Measurements from ENCODE around the gene HDHD3. TPM values are rescaled to one million over a fixed set of nuclear protein-coding genes. Genes with fewer than 3 reads are reported as not detected.

Gene HDHD3
- total RNA-seq, 4 donors from 2014 or later: 56.1 to 258 (median 237) TPM

DNA sequence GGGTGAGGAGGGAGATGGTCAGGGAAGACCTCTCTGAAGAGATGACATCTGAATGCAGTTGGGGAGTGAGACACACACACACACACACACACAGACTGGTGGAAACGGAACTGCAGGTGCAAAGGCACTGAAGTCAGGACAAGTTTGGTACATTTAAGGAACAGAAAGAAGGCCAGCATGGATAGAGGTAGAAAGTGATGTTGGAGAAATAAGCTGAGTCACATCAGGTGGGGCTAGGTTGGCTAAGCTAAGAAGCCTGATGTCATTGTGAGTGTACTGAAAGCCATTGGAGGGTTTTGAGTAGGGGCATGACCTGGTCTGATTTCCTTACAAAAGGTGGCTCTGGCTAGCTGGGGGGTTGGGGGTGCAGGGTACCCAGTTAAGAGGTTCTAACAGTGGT lies 24.4 kb downstream of the HDHD3 start:
- Histone ChIP-seq H3K9me3 (no peaks in the 10 kb centered on the region), H3K27me3 (no peaks in the 10 kb centered on the region), H3K4me3 (no peak overlapping the region), H3K4me1 (peaks cover 0 to 17% (median 7%) of the 10 kb centered on the region in 4 donors), H3K36me3 (no peaks in the 10 kb centered on the region), H3K27ac (no peak overlapping the region)
- no peak for DNase-seq
- TF ChIP-seq POLR2A (IDR thresholded peaks at IDR 0.05): no peak
- TF ChIP-seq, protein P1, sequence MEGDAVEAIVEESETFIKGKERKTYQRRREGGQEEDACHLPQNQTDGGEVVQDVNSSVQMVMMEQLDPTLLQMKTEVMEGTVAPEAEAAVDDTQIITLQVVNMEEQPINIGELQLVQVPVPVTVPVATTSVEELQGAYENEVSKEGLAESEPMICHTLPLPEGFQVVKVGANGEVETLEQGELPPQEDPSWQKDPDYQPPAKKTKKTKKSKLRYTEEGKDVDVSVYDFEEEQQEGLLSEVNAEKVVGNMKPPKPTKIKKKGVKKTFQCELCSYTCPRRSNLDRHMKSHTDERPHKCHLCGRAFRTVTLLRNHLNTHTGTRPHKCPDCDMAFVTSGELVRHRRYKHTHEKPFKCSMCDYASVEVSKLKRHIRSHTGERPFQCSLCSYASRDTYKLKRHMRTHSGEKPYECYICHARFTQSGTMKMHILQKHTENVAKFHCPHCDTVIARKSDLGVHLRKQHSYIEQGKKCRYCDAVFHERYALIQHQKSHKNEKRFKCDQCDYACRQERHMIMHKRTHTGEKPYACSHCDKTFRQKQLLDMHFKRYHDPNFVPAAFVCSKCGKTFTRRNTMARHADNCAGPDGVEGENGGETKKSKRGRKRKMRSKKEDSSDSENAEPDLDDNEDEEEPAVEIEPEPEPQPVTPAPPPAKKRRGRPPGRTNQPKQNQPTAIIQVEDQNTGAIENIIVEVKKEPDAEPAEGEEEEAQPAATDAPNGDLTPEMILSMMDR (IDR thresholded peaks at IDR 0.05): no peak

DNA sequence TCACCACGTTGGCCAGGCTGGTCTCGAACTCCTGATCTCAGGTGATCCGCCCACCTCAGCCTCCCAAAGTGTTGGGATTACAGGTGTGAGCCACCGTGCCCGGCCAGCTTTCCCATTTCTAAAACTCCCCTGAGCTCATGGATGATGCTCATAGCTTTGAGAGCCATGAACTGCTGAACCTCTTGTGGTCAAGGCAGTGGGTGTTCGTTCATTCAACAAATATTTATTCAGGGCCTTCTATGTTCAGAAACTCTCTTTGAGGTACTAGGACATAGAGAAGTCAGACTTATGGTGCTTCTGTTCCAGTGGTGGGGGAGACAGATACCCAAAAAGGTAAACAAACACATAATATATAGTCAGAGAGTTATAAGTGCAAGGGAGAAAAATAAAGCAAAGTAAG lies 24.8 kb downstream of the HDHD3 start:
- peaks cover 0 to 17% (median 7%) of the 10 kb centered on the region in 4 donors for H3K4me1 ChIP-seq
- no peak for DNase-seq
- H3K4me3 ChIP-seq: no peak overlapping the region
- no peaks in the 10 kb centered on the region for H3K36me3 ChIP-seq
- no peak overlapping the region for H3K27ac ChIP-seq
- TF ChIP-seq POLR2A (IDR thresholded peaks at IDR 0.05): no peak
- TF ChIP-seq, protein P1 (IDR thresholded peaks at IDR 0.05): no peak
- no peaks in the 10 kb centered on the region for H3K9me3 ChIP-seq
- no peaks in the 10 kb centered on the region for H3K27me3 ChIP-seq

DNA sequence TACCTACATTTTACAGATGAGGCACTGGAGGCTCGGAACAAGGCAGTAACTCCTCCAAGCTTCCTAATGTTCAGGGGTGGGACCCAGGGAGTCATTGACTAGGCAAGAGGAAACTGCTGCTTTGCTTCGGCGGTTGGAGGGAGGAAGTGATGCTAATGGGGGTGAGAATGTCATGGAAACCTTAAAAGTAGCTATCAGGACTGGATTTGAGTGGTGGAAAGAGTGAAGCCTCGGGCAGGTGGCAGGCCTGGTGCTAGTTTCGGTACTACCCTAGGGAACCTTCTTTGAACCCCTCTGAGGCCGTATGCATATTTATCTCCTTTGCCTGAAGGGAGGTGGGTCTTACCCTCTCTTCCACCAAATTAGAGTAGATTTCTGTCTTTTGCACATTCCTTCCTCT lies 25.8 kb downstream of the HDHD3 start:
- no peaks in the 10 kb centered on the region for H3K9me3 ChIP-seq
- peak in 1 of 3 donors; percentile 26 for DNase-seq
- no peaks in the 10 kb centered on the region for H3K27me3 ChIP-seq
- H3K36me3 ChIP-seq: no peaks in the 10 kb centered on the region
- peaks cover 0 to 17% (median 7%) of the 10 kb centered on the region in 4 donors for H3K4me1 ChIP-seq
- TF ChIP-seq, protein P1 (IDR thresholded peaks at IDR 0.05): no peak
- no peak for TF ChIP-seq POLR2A (IDR thresholded peaks at IDR 0.05)
- no peak overlapping the region for H3K4me3 ChIP-seq
- H3K27ac ChIP-seq: no peak overlapping the region

DNA sequence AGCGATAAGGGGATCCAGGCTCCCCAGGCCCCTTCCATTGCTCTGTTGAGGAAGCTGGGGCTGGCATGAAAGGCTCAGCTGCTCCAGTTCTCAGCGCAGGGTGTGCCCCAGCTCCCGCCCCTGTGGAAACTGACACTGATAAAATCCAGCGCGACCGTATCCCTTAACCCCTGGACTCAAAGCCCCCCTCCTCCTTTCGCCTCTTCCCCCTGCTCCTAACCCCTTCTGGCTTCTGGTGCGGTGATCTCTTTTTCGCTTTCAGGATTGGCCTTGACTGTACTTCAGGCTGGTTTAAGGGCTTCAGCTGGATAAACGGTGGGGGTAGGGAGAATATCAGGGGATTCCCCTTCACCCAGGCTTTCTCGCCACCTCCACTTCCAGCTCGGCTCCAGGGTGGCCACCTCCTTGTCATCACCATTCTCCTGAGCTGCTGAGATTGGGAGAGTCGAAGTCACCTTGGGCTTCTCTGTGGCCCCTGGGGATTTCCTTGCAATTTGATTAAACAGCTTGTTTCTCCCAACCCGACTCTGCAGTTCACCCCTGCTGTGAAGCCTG lies 26.6 kb downstream of the HDHD3 start:
- H3K4me3 ChIP-seq: peak overlapping the region; percentile 40 to 90 (median 73)
- TF ChIP-seq, protein P1 (IDR thresholded peaks at IDR 0.05): no peak
- no peak for TF ChIP-seq POLR2A (IDR thresholded peaks at IDR 0.05)
- no peaks in the 10 kb centered on the region for H3K36me3 ChIP-seq
- peaks cover 0 to 20% (median 7%) of the 10 kb centered on the region in 4 donors for H3K4me1 ChIP-seq
- no peaks in the 10 kb centered on the region for H3K27me3 ChIP-seq
- H3K9me3 ChIP-seq: no peaks in the 10 kb centered on the region
- peak overlapping the region in 2 of 4 donors; percentile 39 to 69 for H3K27ac ChIP-seq
- no peak for DNase-seq

DNA sequence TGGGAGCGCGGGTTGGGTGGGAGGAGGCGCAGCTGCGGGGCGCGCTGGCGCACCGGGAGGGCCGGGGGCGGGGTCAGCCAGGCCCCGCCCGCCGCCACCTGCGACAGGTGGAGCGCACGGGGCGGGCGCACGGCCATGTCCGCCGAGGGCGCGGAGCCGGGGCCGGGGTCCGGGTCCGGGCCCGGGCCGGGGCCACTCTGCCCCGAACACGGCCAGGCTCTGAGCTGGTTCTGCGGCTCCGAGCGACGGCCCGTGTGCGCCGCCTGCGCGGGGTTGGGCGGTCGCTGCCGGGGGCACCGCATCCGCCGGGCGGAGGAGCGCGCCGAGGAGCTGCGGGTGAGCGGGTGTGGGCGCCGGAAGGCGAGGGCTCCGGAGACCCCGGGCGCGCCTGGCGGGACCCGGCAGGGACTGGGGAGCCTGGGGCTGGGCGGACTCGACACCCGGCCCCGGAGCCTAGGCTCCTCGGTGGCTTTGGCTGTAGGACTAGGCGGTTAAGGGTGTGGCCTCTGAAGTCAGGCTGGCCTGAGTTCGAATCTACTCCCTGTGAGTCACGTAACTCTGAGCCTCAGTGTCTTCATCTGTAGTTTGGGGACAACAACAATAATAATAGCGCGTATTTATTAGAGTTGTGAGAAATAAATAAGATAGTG lies 27.2 kb downstream of the HDHD3 start, which contains the start of gene BSPRY:
Gene BSPRY (plus strand): TSS at position 97 of the 650 bp plus-strand sequence. CDS start 39 bp downstream, at position 136.
- TF ChIP-seq, protein P1 (IDR thresholded peaks at IDR 0.05): no peak
- peak in 1 of 2 donors; percentile 28 for TF ChIP-seq POLR2A (IDR thresholded peaks at IDR 0.05)
- Histone ChIP-seq H3K36me3 (no peaks in the 10 kb centered on the region), H3K27me3 (no peaks in the 10 kb centered on the region), H3K4me3 (peak within 1 kb of the TSS; percentile 40 to 90 (median 73)), H3K4me1 (peaks cover 0 to 23% (median 7%) of the 10 kb centered on the region in 4 donors), H3K27ac (peak within 1 kb of the TSS in 3 of 4 donors; percentile 19 to 69 (median 39)), H3K9me3 (no peaks in the 10 kb centered on the region)
- DNase-seq: peak; percentile 29 to 75 (median 58)
